ENCODE measurements around the gene ACRBP. TPM values are rescaled to one million over a fixed set of nuclear protein-coding genes. Genes with fewer than 3 reads are reported as not detected.

Gene ACRBP
- total RNA-seq, 1 donor from 2014 or later = 3.7 TPM

DNA sequence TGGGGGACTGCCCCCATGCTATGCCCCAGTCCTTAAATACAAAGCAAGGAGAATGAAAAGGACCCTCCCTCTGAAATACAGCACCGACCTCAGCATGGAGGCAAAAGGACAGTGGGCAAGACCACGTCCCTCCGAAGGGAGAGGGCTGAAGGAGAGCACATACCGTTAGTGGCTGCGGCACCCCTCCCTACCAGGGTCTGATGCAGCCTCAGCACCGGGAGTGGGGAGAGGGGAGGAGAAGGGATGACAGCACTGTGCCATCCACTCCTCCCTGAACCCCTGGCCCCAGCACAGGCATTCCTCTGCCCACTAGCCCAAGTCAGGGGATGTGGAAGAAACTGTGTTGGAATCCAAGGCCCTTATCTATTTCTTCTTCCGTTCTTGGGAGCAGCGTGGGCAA is 3.6 kb upstream of the ACRBP start:
- Mint-ChIP-seq H3K4me3 (no peak overlapping the region), H3K4me1 (peaks cover 6% of the 10 kb centered on the region), H3K36me3 (peaks cover 38% of the 10 kb centered on the region), H3K9me3 (no peaks in the 10 kb centered on the region), H3K27ac (no peak overlapping the region), H3K27me3 (ENCODE audit: low read depth) (peaks cover 3% of the 10 kb centered on the region)
- DNase-seq (ENCODE audit: low spot score in 2 of 2, unreplicated experiment in 2 of 2) = no peak
- TF ChIP-seq, protein P1, sequence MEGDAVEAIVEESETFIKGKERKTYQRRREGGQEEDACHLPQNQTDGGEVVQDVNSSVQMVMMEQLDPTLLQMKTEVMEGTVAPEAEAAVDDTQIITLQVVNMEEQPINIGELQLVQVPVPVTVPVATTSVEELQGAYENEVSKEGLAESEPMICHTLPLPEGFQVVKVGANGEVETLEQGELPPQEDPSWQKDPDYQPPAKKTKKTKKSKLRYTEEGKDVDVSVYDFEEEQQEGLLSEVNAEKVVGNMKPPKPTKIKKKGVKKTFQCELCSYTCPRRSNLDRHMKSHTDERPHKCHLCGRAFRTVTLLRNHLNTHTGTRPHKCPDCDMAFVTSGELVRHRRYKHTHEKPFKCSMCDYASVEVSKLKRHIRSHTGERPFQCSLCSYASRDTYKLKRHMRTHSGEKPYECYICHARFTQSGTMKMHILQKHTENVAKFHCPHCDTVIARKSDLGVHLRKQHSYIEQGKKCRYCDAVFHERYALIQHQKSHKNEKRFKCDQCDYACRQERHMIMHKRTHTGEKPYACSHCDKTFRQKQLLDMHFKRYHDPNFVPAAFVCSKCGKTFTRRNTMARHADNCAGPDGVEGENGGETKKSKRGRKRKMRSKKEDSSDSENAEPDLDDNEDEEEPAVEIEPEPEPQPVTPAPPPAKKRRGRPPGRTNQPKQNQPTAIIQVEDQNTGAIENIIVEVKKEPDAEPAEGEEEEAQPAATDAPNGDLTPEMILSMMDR (IDR thresholded peaks at IDR 0.05; ENCODE audit: unreplicated experiment) = no peak

DNA sequence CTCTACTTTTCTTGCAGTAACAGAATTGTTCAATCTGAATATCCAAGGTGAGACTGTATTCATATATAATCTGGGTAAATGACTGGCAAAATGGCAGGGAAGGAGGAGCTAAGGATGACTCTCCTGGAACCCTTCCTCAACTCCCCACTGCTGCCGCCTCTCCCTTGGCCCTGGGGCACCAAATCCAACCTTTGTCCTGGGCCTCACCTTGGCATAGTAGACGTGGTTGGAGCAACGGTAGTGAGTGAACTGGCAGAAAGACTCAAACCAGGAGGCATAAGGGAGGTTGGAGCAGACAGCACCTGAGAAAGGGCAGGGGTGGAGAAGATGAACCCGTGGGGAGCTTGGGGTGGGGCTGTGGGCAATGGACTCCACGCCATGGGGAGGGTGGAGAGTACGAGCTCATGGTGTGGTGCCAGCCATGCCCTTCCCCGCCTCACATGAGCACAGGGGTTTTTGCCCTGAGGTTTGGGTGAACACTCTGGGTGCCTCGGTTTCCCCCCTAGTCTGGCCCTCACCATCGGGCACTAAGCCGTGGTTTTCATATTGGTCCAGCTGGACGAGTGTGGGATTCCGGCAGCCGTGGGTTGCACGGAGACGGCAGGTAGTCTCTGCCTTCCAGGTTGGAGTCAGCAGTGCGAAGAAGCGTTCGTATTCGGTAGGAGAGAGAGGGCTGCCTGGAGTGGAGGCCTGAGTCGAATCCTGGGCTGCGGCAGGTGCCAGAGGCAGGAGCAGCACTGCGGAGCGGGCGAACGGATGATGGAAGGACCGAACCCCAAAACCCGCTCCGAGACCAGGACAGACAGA is 753 bp downstream of the ACRBP start:
- TF ChIP-seq, protein P1 (IDR thresholded peaks at IDR 0.05; ENCODE audit: unreplicated experiment) = no peak
- no peaks in the 10 kb centered on the region for H3K9me3 Mint-ChIP-seq

DNA sequence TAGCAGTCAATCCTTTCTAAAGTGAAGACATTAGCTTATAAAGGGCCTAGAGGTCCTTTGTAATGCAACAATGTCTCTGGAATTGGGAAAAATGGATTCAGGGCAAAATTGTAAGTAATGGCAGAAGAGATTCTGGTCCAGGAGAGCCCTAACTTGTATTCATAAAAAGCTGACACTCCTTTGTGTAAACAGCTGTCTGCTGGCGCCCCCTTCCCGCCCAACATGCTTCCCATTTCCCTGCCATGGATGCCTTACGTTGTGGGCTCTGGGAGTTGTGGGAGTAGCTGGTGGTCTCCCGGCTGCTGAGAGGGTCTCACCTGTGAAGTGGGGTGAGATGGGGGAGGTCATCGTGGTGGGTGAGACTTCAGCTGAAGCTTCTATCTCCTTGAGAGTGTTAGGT is 2.3 kb downstream of the ACRBP start:
- Mint-ChIP-seq H3K4me3 (no peak overlapping the region), H3K4me1 (peaks cover 13% of the 10 kb centered on the region), H3K27ac (no peak overlapping the region), H3K9me3 (no peaks in the 10 kb centered on the region), H3K27me3 (ENCODE audit: low read depth) (peaks cover 16% of the 10 kb centered on the region), H3K36me3 (peaks cover 14% of the 10 kb centered on the region)
- TF ChIP-seq, protein P1 (IDR thresholded peaks at IDR 0.05; ENCODE audit: unreplicated experiment) = no peak
- DNase-seq (ENCODE audit: low spot score in 2 of 2, unreplicated experiment in 2 of 2) = no peak

More for the DNA sequence above, 753 bp downstream of the ACRBP start:
- DNase-seq (ENCODE audit: low spot score in 2 of 2, unreplicated experiment in 2 of 2) = no peak
- Mint-ChIP-seq H3K27me3 (ENCODE audit: low read depth) (peaks cover 11% of the 10 kb centered on the region), H3K36me3 (peaks cover 23% of the 10 kb centered on the region), H3K27ac (no peak overlapping the region), H3K4me1 (peaks cover 13% of the 10 kb centered on the region), H3K4me3 (peak overlapping the region; percentile 61)

DNA sequence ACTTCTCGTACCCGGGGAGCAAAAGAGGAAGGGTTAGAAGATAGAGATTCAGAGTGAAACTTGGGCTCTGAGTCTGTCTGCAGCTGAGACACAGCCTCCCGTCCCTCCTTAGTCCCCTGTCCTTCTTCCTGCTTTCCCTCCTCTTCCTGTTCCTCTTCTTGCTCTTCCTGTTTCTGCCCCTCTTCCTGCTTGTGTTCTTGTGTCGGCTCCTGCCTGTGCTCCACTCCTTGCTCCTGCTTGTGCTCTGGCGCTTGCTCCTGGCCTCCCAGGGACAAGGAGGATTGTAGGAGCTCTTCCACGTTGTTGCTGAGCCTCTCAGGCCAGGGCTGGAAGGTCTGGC is 3.0 kb downstream of the ACRBP start:
- H3K4me1 Mint-ChIP-seq = peaks cover 13% of the 10 kb centered on the region
- no peak overlapping the region for H3K27ac Mint-ChIP-seq
- TF ChIP-seq, protein P1 (IDR thresholded peaks at IDR 0.05; ENCODE audit: unreplicated experiment) = no peak
- peaks cover 18% of the 10 kb centered on the region for H3K27me3 Mint-ChIP-seq (ENCODE audit: low read depth)
- no peak overlapping the region for H3K4me3 Mint-ChIP-seq
- DNase-seq (ENCODE audit: low spot score in 2 of 2, unreplicated experiment in 2 of 2) = no peak
- no peaks in the 10 kb centered on the region for H3K9me3 Mint-ChIP-seq
- peaks cover 14% of the 10 kb centered on the region for H3K36me3 Mint-ChIP-seq

DNA sequence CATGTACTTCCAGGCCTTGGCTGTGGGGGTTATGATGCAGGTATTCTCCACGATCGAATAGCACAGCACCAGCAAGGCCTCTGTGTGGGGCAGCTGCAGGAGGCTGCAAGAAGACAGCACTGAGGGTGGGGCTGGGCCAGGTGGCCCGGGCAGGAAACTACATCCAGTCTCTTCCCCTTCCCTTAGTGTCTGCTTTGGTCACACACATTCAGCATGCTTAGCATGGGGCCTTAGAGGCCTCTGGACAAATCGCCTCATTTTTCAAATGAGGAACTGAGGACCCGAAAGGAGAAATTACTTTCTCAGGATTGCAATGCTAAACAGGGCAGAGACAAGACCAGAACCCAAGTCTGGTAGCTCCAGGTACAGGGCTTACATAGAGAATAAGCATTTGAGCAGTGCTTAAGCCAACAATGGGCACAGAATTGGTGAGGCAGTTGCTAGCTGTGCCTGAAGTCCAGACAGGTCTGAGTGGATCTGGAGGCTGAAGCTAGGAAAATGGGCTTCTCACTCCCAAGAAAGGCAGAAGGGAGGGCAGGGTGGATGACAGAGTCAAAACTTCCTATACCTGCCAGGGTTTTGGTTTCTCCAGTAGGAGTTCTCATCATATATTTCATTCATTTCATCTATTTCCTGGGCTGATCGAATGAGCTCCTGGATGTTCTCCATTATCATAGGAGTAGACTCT is 3.5 kb downstream of the ACRBP start:
- H3K4me1 Mint-ChIP-seq = peaks cover 13% of the 10 kb centered on the region
- TF ChIP-seq, protein P1 (IDR thresholded peaks at IDR 0.05; ENCODE audit: unreplicated experiment) = no peak
- peaks cover 14% of the 10 kb centered on the region for H3K36me3 Mint-ChIP-seq
- H3K9me3 Mint-ChIP-seq = no peaks in the 10 kb centered on the region
- no peak for DNase-seq (ENCODE audit: low spot score in 2 of 2, unreplicated experiment in 2 of 2)
- H3K4me3 Mint-ChIP-seq = no peak overlapping the region
- peaks cover 20% of the 10 kb centered on the region for H3K27me3 Mint-ChIP-seq (ENCODE audit: low read depth)
- H3K27ac Mint-ChIP-seq = no peak overlapping the region
